Neural cell (in vitro differentiated cells): Measurements from ENCODE around the gene BANP. TPM values are rescaled to one million over a fixed set of nuclear protein-coding genes. Genes with fewer than 3 reads are reported as not detected.

Experiments used
- H2AFZ ChIP-seq: fragments of 200-600, 300-800 bp; sonication (generic), shearing (Covaris generic); 2 replicates; pipeline ENCODE4 v1.6.0; 2014; ENCODE audit warnings: low read depth, mild to moderate bottlenecking, antibody characterized with exemption, low read length, moderate library complexity
- H3F3A ChIP-seq: fragments of 200-600 bp; shearing (Covaris generic); 2 replicates; pipeline ENCODE4 v1.6.1; 2016; ENCODE audit warnings: mild to moderate bottlenecking, moderate library complexity, mixed read lengths, antibody characterized with exemption, low read length; ENCODE audit not compliant: insufficient read depth, poor library complexity, severe bottlenecking
- H3K27ac ChIP-seq: fragments of 200-600, 300-800 bp; sonication (generic), shearing (Covaris generic); 2 replicates; pipeline ENCODE4 v1.5.1; 2014; ENCODE audit warnings: mild to moderate bottlenecking, low read length, moderate library complexity
- H3K27me3 ChIP-seq: fragments of 300-800, 200-600 bp; sonication (generic), shearing (Covaris generic); 2 replicates; pipeline ENCODE4 v1.6.0; 2014; ENCODE audit warnings: mild to moderate bottlenecking, low read depth, low read length, moderate library complexity; ENCODE audit not compliant: insufficient read depth
- H3K36me3 ChIP-seq: fragments of 300-800, 200-600 bp; sonication (generic), shearing (Covaris generic); 2 replicates; pipeline ENCODE4 v1.5.1; 2014; ENCODE audit warnings: mild to moderate bottlenecking, antibody characterized with exemption, low read length, moderate library complexity; ENCODE audit not compliant: insufficient read depth
- H3K4me2 ChIP-seq: fragments of 300-800, 200-600 bp; sonication (generic), shearing (Covaris generic); 2 replicates; pipeline ENCODE4 v1.6.0; 2014; ENCODE audit warnings: mild to moderate bottlenecking, low read length
- H3K4me3 ChIP-seq: fragments of 300-800, 200-600 bp; sonication (generic), shearing (Covaris generic); 2 replicates; pipeline ENCODE4 v1.5.1; 2014; ENCODE audit warnings: mild to moderate bottlenecking, low read length, moderate library complexity
- H3K79me2 ChIP-seq: fragments of 200-600 bp; shearing (Covaris generic); replicated peaks from 2 replicates; pipeline ENCODE4 v1.6.0; 2014; ENCODE audit warnings: mild to moderate bottlenecking, low read length, moderate library complexity; ENCODE audit not compliant: insufficient read depth
- H3K9ac ChIP-seq: fragments of 300-800, 200-600 bp; sonication (generic), shearing (Covaris generic); 2 replicates; pipeline ENCODE4 v1.6.1; 2016; ENCODE audit warnings: mild to moderate bottlenecking, low read length, mixed read lengths
- H3K9me2 ChIP-seq: fragments of 200-600 bp; shearing (Covaris generic); 2 replicates; pipeline ENCODE4 v1.6.1; 2016; ENCODE audit warnings: mild to moderate bottlenecking, low read length, mixed read lengths; ENCODE audit not compliant: insufficient read depth
- H3K9me3 ChIP-seq: fragments of 200-600, 300-800 bp; sonication (generic), shearing (Covaris generic); 2 replicates; pipeline ENCODE4 v1.6.1; 2016; ENCODE audit warnings: mild to moderate bottlenecking, mixed run types, low read length, moderate library complexity, mixed read lengths
- H4K20me1 ChIP-seq: fragments of 200-600 bp; shearing (Covaris generic); 2 replicates; pipeline ENCODE4 v1.6.1; 2016; ENCODE audit warnings: mild to moderate bottlenecking, mixed run types; ENCODE audit not compliant: insufficient read depth
- CTCF ChIP-seq: fragments of 450-650 bp; IDR thresholded peaks from 2 replicates; pipeline ENCODE4 v1.5.1; 2014; ENCODE audit warnings: antibody characterized with exemption, mild to moderate bottlenecking, moderate library complexity; ENCODE audit not compliant: poor library complexity, severe bottlenecking
- EP300 ChIP-seq: fragments of 450-650 bp; conservative IDR thresholded peaks from 2 replicates; pipeline ENCODE4 v1.6.1; 2014; ENCODE audit warnings: antibody characterized with exemption, mild to moderate bottlenecking, moderate library complexity; ENCODE audit not compliant: poor library complexity, severe bottlenecking
- EZH2 ChIP-seq: fragments of 200-600, 300-800 bp; shearing (Covaris generic), sonication (generic); IDR thresholded peaks from 2 replicates; pipeline ENCODE4 v1.6.1; 2014; ENCODE audit warnings: antibody characterized with exemption, low read length, borderline replicate concordance, mild to moderate bottlenecking; ENCODE audit not compliant: insufficient read depth, poor library complexity, severe bottlenecking
- MXI1 ChIP-seq: fragments of 450-650 bp; conservative IDR thresholded peaks from 2 replicates; pipeline ENCODE4 v1.6.1; 2014; ENCODE audit warnings: antibody characterized with exemption, mild to moderate bottlenecking; ENCODE audit not compliant: poor library complexity, severe bottlenecking
- POLR2AphosphoS5 ChIP-seq: IDR thresholded peaks from 2 replicates; pipeline ENCODE4 v1.6.1; 2012
- RAD21 ChIP-seq: fragments of 450-650 bp; conservative IDR thresholded peaks from 2 replicates; pipeline ENCODE4 v1.6.1; 2014; ENCODE audit warnings: antibody characterized with exemption, mild to moderate bottlenecking, moderate library complexity
- SMC3 ChIP-seq: fragments of 450-650 bp; conservative IDR thresholded peaks from 2 replicates; pipeline ENCODE4 v1.6.1; 2014; ENCODE audit warnings: antibody characterized with exemption, mild to moderate bottlenecking, moderate library complexity; ENCODE audit not compliant: poor library complexity
- TAF1 ChIP-seq: IDR thresholded peaks from 2 replicates; pipeline ENCODE4 v1.6.1; 2012; ENCODE audit warnings: low read depth
- polyA plus RNA-seq: library from polyadenylated mRNA; depleted of rRNA; stranded (reverse); fragments of >200 nt; gene quantifications from 2 replicates; pipeline ENCODE4 v1.2.3, GENCODE V29; 2014
- TF ChIP-seq, protein P1 (sequence below): IDR thresholded peaks from 2 replicates; pipeline ENCODE4 v1.6.1; 2012; ENCODE audit warnings: borderline replicate concordance

Gene BANP
- polyA plus RNA-seq, 1 donor from 2014 or later, result 20.6 TPM

DNA sequence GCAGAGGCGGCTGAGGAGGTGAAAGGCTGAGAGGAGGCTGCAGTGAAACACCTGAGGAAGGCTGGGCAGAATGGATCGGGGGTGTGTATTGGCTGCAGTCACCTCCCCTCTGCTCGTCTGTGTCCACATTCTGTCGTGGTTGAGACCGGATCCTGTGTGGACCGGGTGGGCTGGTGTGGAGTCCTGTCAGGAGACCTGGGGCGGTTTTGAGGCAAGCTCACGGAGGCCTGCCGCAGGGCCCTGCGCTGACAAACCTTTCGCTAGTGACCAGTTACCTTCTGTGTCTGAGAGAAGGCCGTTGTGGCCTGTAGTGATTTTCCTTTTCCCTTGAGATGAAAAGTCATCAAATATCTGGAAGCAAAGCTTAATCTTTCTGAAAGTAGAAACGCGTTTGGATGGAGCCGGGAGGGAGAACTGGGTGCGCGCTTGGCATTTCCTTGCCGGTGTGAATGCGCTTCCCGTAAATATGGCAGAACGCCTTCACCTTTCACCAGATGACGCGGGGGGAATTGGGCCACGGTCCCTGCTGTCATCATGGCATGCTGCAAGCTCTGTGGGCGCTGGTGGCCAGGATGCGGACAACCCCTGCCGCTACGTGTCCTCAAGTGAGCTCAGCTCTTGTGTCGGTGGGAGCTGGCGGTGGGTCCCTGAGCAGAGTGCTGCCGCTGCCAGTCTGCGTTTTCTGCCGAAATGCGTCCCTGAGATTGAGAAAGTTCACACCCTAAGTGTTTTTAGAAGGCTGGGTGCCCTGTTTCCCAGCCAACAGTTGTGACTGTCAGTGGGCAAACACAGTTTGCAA, 6.3 kb downstream of the BANP start:
- no peak for TF ChIP-seq RAD21
- TF ChIP-seq EZH2, result no peak
- no peak for TF ChIP-seq MXI1
- no peak for TF ChIP-seq SMC3
- TF ChIP-seq CTCF, result no peak
- no peak for TF ChIP-seq POLR2AphosphoS5
- TF ChIP-seq, protein P1, sequence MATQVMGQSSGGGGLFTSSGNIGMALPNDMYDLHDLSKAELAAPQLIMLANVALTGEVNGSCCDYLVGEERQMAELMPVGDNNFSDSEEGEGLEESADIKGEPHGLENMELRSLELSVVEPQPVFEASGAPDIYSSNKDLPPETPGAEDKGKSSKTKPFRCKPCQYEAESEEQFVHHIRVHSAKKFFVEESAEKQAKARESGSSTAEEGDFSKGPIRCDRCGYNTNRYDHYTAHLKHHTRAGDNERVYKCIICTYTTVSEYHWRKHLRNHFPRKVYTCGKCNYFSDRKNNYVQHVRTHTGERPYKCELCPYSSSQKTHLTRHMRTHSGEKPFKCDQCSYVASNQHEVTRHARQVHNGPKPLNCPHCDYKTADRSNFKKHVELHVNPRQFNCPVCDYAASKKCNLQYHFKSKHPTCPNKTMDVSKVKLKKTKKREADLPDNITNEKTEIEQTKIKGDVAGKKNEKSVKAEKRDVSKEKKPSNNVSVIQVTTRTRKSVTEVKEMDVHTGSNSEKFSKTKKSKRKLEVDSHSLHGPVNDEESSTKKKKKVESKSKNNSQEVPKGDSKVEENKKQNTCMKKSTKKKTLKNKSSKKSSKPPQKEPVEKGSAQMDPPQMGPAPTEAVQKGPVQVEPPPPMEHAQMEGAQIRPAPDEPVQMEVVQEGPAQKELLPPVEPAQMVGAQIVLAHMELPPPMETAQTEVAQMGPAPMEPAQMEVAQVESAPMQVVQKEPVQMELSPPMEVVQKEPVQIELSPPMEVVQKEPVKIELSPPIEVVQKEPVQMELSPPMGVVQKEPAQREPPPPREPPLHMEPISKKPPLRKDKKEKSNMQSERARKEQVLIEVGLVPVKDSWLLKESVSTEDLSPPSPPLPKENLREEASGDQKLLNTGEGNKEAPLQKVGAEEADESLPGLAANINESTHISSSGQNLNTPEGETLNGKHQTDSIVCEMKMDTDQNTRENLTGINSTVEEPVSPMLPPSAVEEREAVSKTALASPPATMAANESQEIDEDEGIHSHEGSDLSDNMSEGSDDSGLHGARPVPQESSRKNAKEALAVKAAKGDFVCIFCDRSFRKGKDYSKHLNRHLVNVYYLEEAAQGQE, result no peak
- TF ChIP-seq EP300, result no peak
- no peak for TF ChIP-seq TAF1
- no peaks in the 10 kb centered on the region for H3K27me3 ChIP-seq
- H3K79me2 ChIP-seq, result peaks cover 50% of the 10 kb centered on the region
- H3K36me3 ChIP-seq, result no peaks in the 10 kb centered on the region
- H3K27ac ChIP-seq, result no peak overlapping the region
- no peak overlapping the region for H3K9ac ChIP-seq
- H3F3A ChIP-seq, result no peaks in the 10 kb centered on the region
- H4K20me1 ChIP-seq, result no peaks in the 10 kb centered on the region
- H3K4me2 ChIP-seq, result no peak overlapping the region
- no peaks in the 10 kb centered on the region for H3K9me3 ChIP-seq
- no peaks in the 10 kb centered on the region for H3K9me2 ChIP-seq
- H3K4me3 ChIP-seq, result no peak overlapping the region
- H2AFZ ChIP-seq, result no peak overlapping the region

DNA sequence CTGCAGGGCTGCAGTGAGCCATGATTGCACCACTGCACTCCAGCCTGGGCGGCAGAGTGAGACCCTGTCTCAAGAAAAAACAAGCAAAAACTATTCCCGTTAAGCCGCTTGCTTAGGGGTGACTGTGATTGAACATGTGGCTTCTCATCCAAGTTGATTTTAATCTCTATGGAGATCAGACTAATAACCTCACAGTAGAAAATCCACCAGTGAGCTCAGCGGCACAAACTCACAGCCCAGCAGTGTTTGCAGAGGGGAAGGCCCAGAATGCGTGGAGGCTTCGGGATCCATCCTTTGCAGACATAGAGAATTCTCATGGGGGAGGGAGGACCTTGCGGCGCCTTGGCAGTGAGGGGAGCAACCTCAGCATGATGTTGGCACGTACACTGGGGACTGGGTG, 7.4 kb downstream of the BANP start:
- no peak overlapping the region for H3K4me2 ChIP-seq

More for the DNA sequence above, 7.4 kb downstream of the BANP start:
- no peaks in the 10 kb centered on the region for H4K20me1 ChIP-seq
- H2AFZ ChIP-seq, result no peak overlapping the region
- no peak overlapping the region for H3K27ac ChIP-seq
- H3K9ac ChIP-seq, result no peak overlapping the region
- no peaks in the 10 kb centered on the region for H3K9me3 ChIP-seq
- H3K4me3 ChIP-seq, result no peak overlapping the region
- no peaks in the 10 kb centered on the region for H3F3A ChIP-seq
- TF ChIP-seq POLR2AphosphoS5 (no peak), TAF1 (no peak), MXI1 (no peak), RAD21 (no peak)
- TF ChIP-seq, protein P1, result no peak
- H3K36me3 ChIP-seq, result no peaks in the 10 kb centered on the region
- peaks cover 39% of the 10 kb centered on the region for H3K79me2 ChIP-seq
- H3K9me2 ChIP-seq, result no peaks in the 10 kb centered on the region
- H3K27me3 ChIP-seq, result no peaks in the 10 kb centered on the region
